UCSD-AML1 (cell line): Measurements from ENCODE around the gene PTPN5.

Experiments
- DNase-seq: peaks from one replicate; lab custom pipeline; 2025; ENCODE audit not compliant: unreplicated experiment; lab: John Stamatoyannopoulos, UW

The PTPN5 gene

GRCh38 chr11:18773681-18774080 lies 17.9 kb downstream of the PTPN5 start:
- no peak for DNase-seq

- no peak for DNase-seq
Observed at GRCh38 chr11:18773104-18773503, 18.5 kb downstream of the PTPN5 start.

- no peak for DNase-seq
Observed at GRCh38 chr11:18772211-18772610, 19.4 kb downstream of the PTPN5 start.

- DNase-seq, result no peak
Observed at GRCh38 chr11:18771266-18772035, 20.1 kb downstream of the PTPN5 start.

- no peak for DNase-seq
Observed at GRCh38 chr11:18770479-18771125, 21.0 kb downstream of the PTPN5 start.

- no peak for DNase-seq
Observed at GRCh38 chr11:18769802-18770456, 21.7 kb downstream of the PTPN5 start.

- DNase-seq, result no peak
Observed at GRCh38 chr11:18768978-18769377, 22.6 kb downstream of the PTPN5 start.

GRCh38 chr11:18768472-18768901 lies 23.1 kb downstream of the PTPN5 start:
- no peak for DNase-seq

GRCh38 chr11:18766015-18766414 lies 25.6 kb downstream of the PTPN5 start:
- DNase-seq, result no peak

- DNase-seq, result no peak
Observed at GRCh38 chr11:18765554-18765953, 26.0 kb downstream of the PTPN5 start.

GRCh38 chr11:18761741-18762140 lies 29.9 kb downstream of the PTPN5 start:
- DNase-seq, result no peak

GRCh38 chr11:18761144-18761543 lies 30.5 kb downstream of the PTPN5 start:
- no peak for DNase-seq

GRCh38 chr11:18757811-18758210 lies 33.8 kb downstream of the PTPN5 start:
- no peak for DNase-seq

GRCh38 chr11:18756889-18757288 lies 34.7 kb downstream of the PTPN5 start:
- DNase-seq, result no peak

- no peak for DNase-seq
Observed at GRCh38 chr11:18754308-18754707, 37.3 kb downstream of the PTPN5 start.

GRCh38 chr11:18752502-18752901 lies 39.1 kb downstream of the PTPN5 start:
- no peak for DNase-seq

- no peak for DNase-seq
Observed at GRCh38 chr11:18750944-18751343, 40.7 kb downstream of the PTPN5 start.

GRCh38 chr11:18749681-18750319 lies 41.8 kb downstream of the PTPN5 start:
- peak; percentile 71 for DNase-seq

GRCh38 chr11:18748766-18749365 lies 42.7 kb downstream of the PTPN5 start:
- DNase-seq, result no peak

- no peak for DNase-seq
Observed at GRCh38 chr11:18745251-18745650, 46.3 kb downstream of the PTPN5 start.

GRCh38 chr11:18743900-18744514 lies 47.6 kb downstream of the PTPN5 start:
- DNase-seq, result no peak
